CD4-positive, CD25-positive, alpha-beta regulatory T cell (primary cell): ENCODE data around the gene USP16. TPM values are rescaled to one million over a fixed set of nuclear protein-coding genes. Genes with fewer than 3 reads are reported as not detected.

Source experiments
- ATAC-seq, 2 donors: fragments of 150-1000 bp; cut with Tn5 transposase; one replicate each; pipeline ENCODE4 v1.10.0; 2021; ENCODE audit warnings: low read depth in 2 of 2, moderate number of reproducible peaks in 2 of 2, moderate library complexity in 1 of 2
- DNase-seq, 3 donors: peaks; one replicate each; pipeline versions ENCODE4 v3.0.0 to v3.0.0-alpha.2; 2012 to 2022; ENCODE audit warnings: mixed read lengths in 1 of 3
- H3K27ac ChIP-seq: one replicate; pipeline ENCODE4 v1.7.0; 2013; ENCODE audit warnings: mild to moderate bottlenecking, low read length; ENCODE audit not compliant: insufficient read depth, poor library complexity, severe bottlenecking
- H3K27me3 ChIP-seq: one replicate; pipeline ENCODE4 v1.7.0; 2013; ENCODE audit warnings: low read length; ENCODE audit not compliant: control insufficient read depth, insufficient read depth
- H3K36me3 ChIP-seq: one replicate; pipeline ENCODE4 v1.7.0; 2013; ENCODE audit warnings: mild to moderate bottlenecking, low read length, moderate library complexity; ENCODE audit not compliant: control insufficient read depth, insufficient read depth
- H3K4me1 ChIP-seq: 2 replicates; pipeline ENCODE4 v1.7.0; 2013; ENCODE audit warnings: mild to moderate bottlenecking, low read length; ENCODE audit not compliant: insufficient read depth, control insufficient read depth, poor library complexity, severe bottlenecking
- H3K4me3 ChIP-seq: one replicate; pipeline ENCODE4 v1.7.0; 2013; ENCODE audit warnings: low read depth, mild to moderate bottlenecking, low read length, moderate library complexity
- H3K9me3 ChIP-seq, 2 experiments: 1 replicate in 1 of 2; 2 replicates in 1 of 2; pipeline ENCODE4 v1.7.0; 2013; ENCODE audit warnings: low read length in 2 of 2, mild to moderate bottlenecking in 1 of 2, moderate library complexity in 1 of 2; ENCODE audit not compliant: control insufficient read depth in 2 of 2
- H3K27ac Mint-ChIP-seq, 3 donors: one replicate each; pipeline ENCODE4 v1.8.0; 2020 to 2022; ENCODE audit warnings: mild to moderate bottlenecking in 3 of 3, mixed read lengths in 3 of 3, moderate library complexity in 2 of 3
- H3K27me3 Mint-ChIP-seq: one replicate; pipeline ENCODE4 v1.8.0; 2022; ENCODE audit warnings: mild to moderate bottlenecking, mixed read lengths
- H3K36me3 Mint-ChIP-seq: one replicate; pipeline ENCODE4 v1.8.0; 2020; ENCODE audit warnings: mixed read lengths
- H3K4me1 Mint-ChIP-seq, 4 donors: one replicate each; pipeline ENCODE4 v1.8.0; 2020 to 2022; ENCODE audit warnings: mixed read lengths in 4 of 4, mild to moderate bottlenecking in 1 of 4
- H3K4me3 Mint-ChIP-seq, 4 donors: one replicate each; pipeline ENCODE4 v1.8.0; 2020 to 2022; ENCODE audit warnings: mild to moderate bottlenecking in 4 of 4, mixed read lengths in 4 of 4, moderate library complexity in 3 of 4
- H3K9me3 Mint-ChIP-seq, 7 donors: one replicate each; pipeline ENCODE4 v1.8.0; 2020 to 2022; ENCODE audit warnings: mixed read lengths in 7 of 7, mild to moderate bottlenecking in 3 of 7, moderate library complexity in 2 of 7
- polyA plus RNA-seq, 4 donors: library from polyadenylated mRNA; unstranded; fragments of 300-500 nt; fragmentation: Illumina TruSeq; gene quantifications; one replicate each; pipeline ENCODE4 v1.2.3, GENCODE V29; 2021
- total RNA-seq: library from RNA; stranded (reverse); gene quantifications from one replicate; pipeline ENCODE4 v1.2.3, GENCODE V29; 2022

Gene USP16
- total and polyA plus RNA-seq, 5 donors from 2014 or later = 22.6 to 72.8 (median 31.3) TPM

DNA sequence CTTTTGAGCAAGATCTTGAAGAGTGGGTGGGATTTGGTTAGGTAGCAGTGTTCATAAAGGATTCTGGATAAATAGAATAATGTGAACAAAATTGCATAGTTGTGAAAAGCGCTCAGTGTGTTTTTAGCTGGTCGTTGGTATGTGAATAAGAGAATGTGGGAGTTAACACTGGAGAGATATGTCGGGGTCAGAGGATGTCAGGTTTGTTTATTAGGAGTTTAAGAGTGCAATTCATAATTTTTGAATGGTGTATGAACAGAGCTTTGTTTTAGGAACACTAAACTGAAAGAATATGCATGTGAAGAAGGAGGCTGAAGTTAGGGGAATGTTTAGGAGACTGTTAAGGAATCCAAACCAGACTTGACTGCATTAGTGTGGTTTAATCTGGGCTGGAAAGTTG, 9.4 kb downstream of the USP16 start:
- H3K27me3 Mint-ChIP-seq = no peaks in the 10 kb centered on the region
- DNase-seq = no peak
- no peaks in the 10 kb centered on the region for H3K9me3 ChIP-seq
- H3K36me3 Mint-ChIP-seq = peaks cover 51% of the 10 kb centered on the region
- H3K4me3 Mint-ChIP-seq = no peak overlapping the region
- peaks cover 24 to 32% (median 25%) of the 10 kb centered on the region in 4 donors for H3K4me1 Mint-ChIP-seq
- no peaks in the 10 kb centered on the region for H3K27me3 ChIP-seq
- H3K36me3 ChIP-seq = peaks cover 92% of the 10 kb centered on the region
- no peaks in the 10 kb centered on the region for H3K9me3 Mint-ChIP-seq
- H3K4me3 ChIP-seq = no peak overlapping the region
- H3K27ac ChIP-seq = no peak overlapping the region
- no peak for ATAC-seq
- no peaks in the 10 kb centered on the region for H3K4me1 ChIP-seq
- H3K27ac Mint-ChIP-seq = peak overlapping the region in 1 of 3 donors; percentile 20

DNA sequence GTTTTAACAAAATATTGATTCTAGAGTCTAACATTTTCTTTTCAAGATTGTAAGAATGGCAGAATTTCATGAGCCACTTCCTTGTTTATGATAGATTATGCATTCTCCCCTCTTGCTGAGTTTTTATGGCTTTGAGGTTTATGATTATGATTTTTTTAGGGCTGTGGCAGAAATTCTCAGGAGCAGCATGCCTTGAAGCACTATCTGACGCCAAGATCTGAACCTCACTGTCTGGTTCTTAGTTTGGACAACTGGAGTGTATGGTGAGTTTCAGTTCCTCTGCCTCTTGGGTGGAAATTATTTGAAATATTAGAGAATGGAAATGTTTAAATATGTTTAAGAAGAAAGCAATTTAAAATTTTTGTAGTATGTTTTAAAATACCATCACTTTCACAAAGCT, 10.2 kb downstream of the USP16 start:
- no peaks in the 10 kb centered on the region for H3K4me1 ChIP-seq
- no peak overlapping the region for H3K4me3 ChIP-seq
- H3K27ac ChIP-seq = no peak overlapping the region
- H3K36me3 ChIP-seq = peaks cover 94% of the 10 kb centered on the region
- no peak for DNase-seq
- no peaks in the 10 kb centered on the region for H3K27me3 ChIP-seq
- ATAC-seq = no peak
- Mint-ChIP-seq H3K36me3 (peaks cover 48% of the 10 kb centered on the region), H3K4me3 (no peak overlapping the region), H3K27me3 (no peaks in the 10 kb centered on the region), H3K27ac (peak overlapping the region in 1 of 3 donors; percentile 4), H3K4me1 (peaks cover 20 to 29% (median 25%) of the 10 kb centered on the region in 4 donors), H3K9me3 (no peaks in the 10 kb centered on the region)
- no peaks in the 10 kb centered on the region for H3K9me3 ChIP-seq

DNA sequence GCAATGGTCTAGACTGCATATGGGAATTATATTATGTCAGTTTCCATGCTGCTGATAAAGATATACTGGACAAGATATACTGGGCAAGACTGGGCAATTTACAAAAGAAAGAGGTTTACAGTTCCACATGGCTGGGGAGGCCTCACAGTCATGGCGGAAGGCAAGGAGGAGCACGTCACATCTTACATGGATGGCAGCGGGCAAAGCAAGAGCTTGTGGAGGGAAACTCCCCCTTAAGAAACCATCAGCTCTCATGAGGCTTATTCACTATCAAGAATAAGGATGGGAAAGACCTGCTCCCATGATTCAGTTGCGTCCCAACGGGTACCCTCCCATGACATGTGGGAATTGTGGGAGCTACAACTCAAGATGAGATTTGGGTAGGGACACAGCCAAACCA, 27.8 kb downstream of the USP16 start:
- Histone ChIP-seq H3K36me3 (peaks cover 88% of the 10 kb centered on the region), H3K4me3 (no peak overlapping the region), H3K9me3 (no peaks in the 10 kb centered on the region), H3K27ac (no peak overlapping the region), H3K4me1 (no peaks in the 10 kb centered on the region), H3K27me3 (no peaks in the 10 kb centered on the region)
- H3K4me1 Mint-ChIP-seq = peaks cover 0 to 7% (median 0%) of the 10 kb centered on the region in 4 donors
- DNase-seq (no peak), ATAC-seq (no peak)
- no peak overlapping the region for H3K27ac Mint-ChIP-seq
- no peaks in the 10 kb centered on the region for H3K27me3 Mint-ChIP-seq
- no peaks in the 10 kb centered on the region for H3K9me3 Mint-ChIP-seq
- peaks cover 31% of the 10 kb centered on the region for H3K36me3 Mint-ChIP-seq
- H3K4me3 Mint-ChIP-seq = no peak overlapping the region

DNA sequence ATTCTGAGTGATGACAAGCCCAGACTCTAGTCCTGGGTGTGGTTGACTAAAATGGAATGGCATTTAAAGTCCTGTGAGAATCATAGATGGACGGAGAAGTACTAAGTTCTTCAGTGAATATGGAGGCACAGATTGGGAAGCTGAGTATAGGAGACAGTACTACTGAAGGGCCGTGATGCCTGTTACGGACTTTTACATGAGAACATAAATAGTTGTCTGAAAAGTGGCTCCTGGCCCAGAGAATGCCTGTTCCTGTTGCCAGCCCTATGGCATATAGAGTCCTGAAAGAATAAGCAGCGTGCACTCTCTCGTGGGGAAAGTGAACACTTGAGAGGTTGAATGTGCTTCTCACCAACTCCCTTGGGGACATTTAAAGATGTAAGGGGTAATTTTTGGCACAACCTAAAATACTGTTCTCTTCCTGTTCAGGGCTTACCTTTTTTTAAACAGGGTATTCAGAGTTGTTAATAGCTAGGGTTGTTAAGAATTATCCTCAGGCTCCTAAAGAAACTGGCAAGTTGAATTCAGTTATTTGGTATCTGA, 28.6 kb downstream of the USP16 start:
- ATAC-seq (no peak), DNase-seq (no peak)
- Histone ChIP-seq H3K27ac (no peak overlapping the region), H3K4me1 (no peaks in the 10 kb centered on the region), H3K9me3 (no peaks in the 10 kb centered on the region), H3K27me3 (no peaks in the 10 kb centered on the region), H3K36me3 (peaks cover 87% of the 10 kb centered on the region), H3K4me3 (no peak overlapping the region)
- H3K4me1 Mint-ChIP-seq = peaks cover 0 to 7% (median 0%) of the 10 kb centered on the region in 4 donors
- no peaks in the 10 kb centered on the region for H3K9me3 Mint-ChIP-seq
- no peak overlapping the region for H3K4me3 Mint-ChIP-seq
- no peaks in the 10 kb centered on the region for H3K27me3 Mint-ChIP-seq
- peaks cover 27% of the 10 kb centered on the region for H3K36me3 Mint-ChIP-seq
- H3K27ac Mint-ChIP-seq = peak overlapping the region in 2 of 3 donors; percentile 15 to 34

DNA sequence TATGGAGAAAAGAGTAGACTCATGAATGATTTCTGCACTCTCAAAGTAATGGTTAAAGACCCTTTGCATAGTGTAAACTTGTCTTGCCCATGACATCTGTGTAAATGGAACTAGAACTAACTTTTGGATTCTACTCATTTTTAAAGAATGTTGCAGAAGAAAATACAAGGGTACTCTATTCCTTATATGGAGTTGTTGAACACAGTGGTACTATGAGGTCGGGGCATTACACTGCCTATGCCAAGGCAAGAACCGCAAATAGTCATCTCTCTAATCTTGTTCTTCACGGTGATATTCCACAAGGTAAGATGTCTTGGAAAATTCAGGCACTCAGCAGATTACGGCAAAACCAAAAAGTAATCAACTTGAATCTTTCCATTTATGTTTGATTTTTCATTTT, 29.2 kb downstream of the USP16 start:
- peaks cover 0 to 7% (median 0%) of the 10 kb centered on the region in 4 donors for H3K4me1 Mint-ChIP-seq
- Histone ChIP-seq H3K36me3 (peaks cover 87% of the 10 kb centered on the region), H3K27ac (no peak overlapping the region), H3K4me3 (no peak overlapping the region), H3K27me3 (no peaks in the 10 kb centered on the region), H3K4me1 (no peaks in the 10 kb centered on the region), H3K9me3 (no peaks in the 10 kb centered on the region)
- H3K27ac Mint-ChIP-seq = peak overlapping the region in 2 of 3 donors; percentile 15 to 34
- no peaks in the 10 kb centered on the region for H3K9me3 Mint-ChIP-seq
- DNase-seq (no peak), ATAC-seq (no peak)
- peaks cover 27% of the 10 kb centered on the region for H3K36me3 Mint-ChIP-seq
- no peaks in the 10 kb centered on the region for H3K27me3 Mint-ChIP-seq
- no peak overlapping the region for H3K4me3 Mint-ChIP-seq

DNA sequence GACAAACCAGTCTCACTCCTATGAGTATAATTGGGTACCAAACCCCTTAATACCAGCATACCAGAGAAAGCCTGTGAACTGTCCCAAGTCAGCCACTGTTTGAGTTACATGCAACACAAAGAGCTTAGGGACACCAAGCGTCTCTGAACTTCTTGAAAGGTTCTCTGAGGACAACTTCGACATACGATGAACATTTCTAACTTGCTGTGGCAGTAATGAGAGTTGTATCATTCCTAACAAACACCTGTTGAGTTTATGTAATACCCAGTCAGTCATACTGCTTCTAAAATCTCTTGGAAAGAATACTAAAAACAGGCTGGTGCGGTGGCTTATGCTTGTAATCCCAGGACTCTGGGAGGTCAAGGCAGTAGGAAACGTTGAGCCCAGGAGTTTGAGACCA, 30.6 kb downstream of the USP16 start:
- peaks cover 87% of the 10 kb centered on the region for H3K36me3 ChIP-seq
- H3K9me3 ChIP-seq = no peaks in the 10 kb centered on the region
- no peak overlapping the region for H3K4me3 Mint-ChIP-seq

DNA sequence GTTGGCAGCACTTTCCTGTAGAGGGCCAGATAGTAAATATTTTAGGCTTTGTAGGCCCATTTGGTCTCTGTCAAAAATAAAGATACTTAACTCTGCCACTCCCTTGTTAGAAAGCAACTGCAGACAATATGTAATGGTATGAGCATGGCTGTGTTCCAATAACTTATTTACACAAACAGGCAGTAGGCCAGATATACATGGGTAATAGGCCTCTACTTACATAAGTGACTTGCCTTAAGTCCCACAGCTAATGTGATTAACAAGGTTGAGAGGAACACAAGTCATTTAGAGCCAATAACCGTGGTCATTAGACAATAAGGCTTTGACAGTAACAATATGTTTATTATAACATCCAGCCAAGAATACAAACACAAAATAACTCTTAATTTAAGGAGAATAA, 31.5 kb downstream of the USP16 start:
- Histone ChIP-seq H3K4me3 (no peak overlapping the region), H3K4me1 (no peaks in the 10 kb centered on the region), H3K9me3 (no peaks in the 10 kb centered on the region), H3K36me3 (peaks cover 87% of the 10 kb centered on the region), H3K27me3 (no peaks in the 10 kb centered on the region), H3K27ac (peak overlapping the region; percentile 14)
- peaks cover 32% of the 10 kb centered on the region for H3K36me3 Mint-ChIP-seq
- H3K27ac Mint-ChIP-seq = no peak overlapping the region
- H3K4me1 Mint-ChIP-seq = peaks cover 0 to 7% (median 0%) of the 10 kb centered on the region in 4 donors
- ATAC-seq = no peak
- DNase-seq = no peak
- no peaks in the 10 kb centered on the region for H3K27me3 Mint-ChIP-seq
- no peaks in the 10 kb centered on the region for H3K9me3 Mint-ChIP-seq
- H3K4me3 Mint-ChIP-seq = no peak overlapping the region

More for the DNA sequence above, 30.6 kb downstream of the USP16 start:
- Mint-ChIP-seq H3K27ac (peak overlapping the region in 1 of 3 donors; percentile 56), H3K27me3 (no peaks in the 10 kb centered on the region), H3K36me3 (peaks cover 30% of the 10 kb centered on the region), H3K9me3 (no peaks in the 10 kb centered on the region), H3K4me1 (peaks cover 0 to 7% (median 0%) of the 10 kb centered on the region in 4 donors)
- Histone ChIP-seq H3K4me3 (no peak overlapping the region), H3K27me3 (no peaks in the 10 kb centered on the region), H3K4me1 (no peaks in the 10 kb centered on the region), H3K27ac (no peak overlapping the region)
- no peak for ATAC-seq
- no peak for DNase-seq

DNA sequence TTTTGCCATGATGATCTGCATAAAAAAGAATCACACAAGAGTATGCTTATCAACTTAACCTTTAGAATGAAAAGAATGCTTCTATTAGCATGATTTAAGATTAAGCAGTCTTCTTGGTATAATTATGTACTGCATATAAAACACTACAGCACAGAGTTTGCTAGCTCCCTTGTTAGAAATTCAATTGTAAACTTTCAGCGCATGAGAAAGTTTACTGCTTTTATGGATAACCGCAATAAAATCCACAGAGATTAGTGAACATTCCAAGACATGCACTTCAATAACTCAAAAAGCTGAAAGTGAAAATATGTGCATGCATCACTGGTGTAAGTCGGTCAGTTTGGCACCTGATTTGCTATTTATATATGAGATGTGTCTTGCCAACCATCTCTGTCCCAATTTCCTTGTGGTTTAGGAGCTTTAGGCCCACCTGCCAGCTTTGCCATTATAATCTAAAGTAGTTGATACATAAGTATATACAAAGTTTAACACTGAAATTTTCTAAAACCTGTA, 32.1 kb downstream of the USP16 start:
- H3K9me3 Mint-ChIP-seq = no peaks in the 10 kb centered on the region
- DNase-seq (no peak), ATAC-seq (no peak)
- H3K4me1 Mint-ChIP-seq = peaks cover 0 to 7% (median 0%) of the 10 kb centered on the region in 4 donors
- no peaks in the 10 kb centered on the region for H3K27me3 Mint-ChIP-seq
- H3K4me3 ChIP-seq = no peak overlapping the region
- H3K36me3 ChIP-seq = peaks cover 89% of the 10 kb centered on the region
- no peaks in the 10 kb centered on the region for H3K4me1 ChIP-seq
- no peak overlapping the region for H3K27ac Mint-ChIP-seq
- no peaks in the 10 kb centered on the region for H3K9me3 ChIP-seq
- peaks cover 38% of the 10 kb centered on the region for H3K36me3 Mint-ChIP-seq
- no peak overlapping the region for H3K27ac ChIP-seq
- H3K4me3 Mint-ChIP-seq = no peak overlapping the region
- H3K27me3 ChIP-seq = no peaks in the 10 kb centered on the region
